ENCODE results near the gene PLEKHG1. TPM values are rescaled to one million over a fixed set of nuclear protein-coding genes. Genes with fewer than 3 reads are reported as not detected.

The PLEKHG1 gene
- 450 and 508 TPM in 2 replicates for total RNA-seq
- total RNA-seq (2013), result 83.4 TPM
- 66.2 and 119 TPM in 2 replicates for polyA plus RNA-seq
- polyA minus RNA-seq, result 133 and 162 TPM in 2 replicates

GRCh38 chr6:150599199-150600009 lies at the start of gene PLEKHG1:
TSS of gene PLEKHG1 (plus strand) at chr6:150599885. CDS start at chr6:150733682, 133,797 bp downstream.
- TF ChIP-seq CTCF (IDR thresholded peaks at IDR 0.05), result no peak
- TF ChIP-seq EZH2 (IDR thresholded peaks at IDR 0.05; ENCODE audit: borderline replicate concordance, insufficient read depth, low read depth, low read length, poor library complexity, severe bottlenecking), result no peak
- Histone ChIP-seq H3K9ac (ENCODE audit: low read length) (peak within 1 kb of the TSS; percentile 86), H3K27me3 (replicated peaks in 1 of 4; ENCODE audit: control extremely low read depth in 1 of 4, control insufficient read depth in 3 of 4, insufficient read depth in 4 of 4, low read length in 3 of 4) (no peaks in the 10 kb centered on the region), H3K27ac (ENCODE audit: low read length in 2 of 2) (peak within 1 kb of the TSS; percentile 97 to 99), H3K4me2 (replicated peaks; ENCODE audit: low read depth, low read length, poor library complexity, severe bottlenecking) (peak within 1 kb of the TSS; percentile 79), H3K9me3 (ENCODE audit: control extremely low read depth in 1 of 3, control insufficient read depth in 2 of 3, insufficient read depth in 1 of 3, low read length in 2 of 3) (no peaks in the 10 kb centered on the region), H3K4me3 (ENCODE audit: control extremely low read depth in 1 of 5, extremely low read depth in 1 of 5, insufficient read depth in 1 of 5, low read depth in 2 of 5, low read length in 4 of 5) (peak within 1 kb of the TSS; percentile 56 to 83 (median 73)), H3K4me1 (ENCODE audit: control insufficient read depth in 2 of 2, insufficient read depth in 2 of 2, low read length in 2 of 2) (peaks cover 45 to 48% of the 10 kb centered on the region in 2 donors), H3K79me2 (ENCODE audit: control insufficient read depth, insufficient read depth, low read length) (peaks cover 54% of the 10 kb centered on the region), H2AFZ (ENCODE audit: insufficient read depth, low read depth, low read length, poor library complexity, severe bottlenecking) (peak within 1 kb of the TSS; percentile 75), H3K36me3 (replicated peaks in 1 of 2; ENCODE audit: control extremely low read depth in 1 of 2, control insufficient read depth in 1 of 2, extremely low read depth in 1 of 2, insufficient read depth in 2 of 2, low read length in 1 of 2) (peaks cover 0 to 3% of the 10 kb centered on the region in 2 experiments), H4K20me1 (ENCODE audit: control insufficient read depth, insufficient read depth, low read length, poor library complexity, severe bottlenecking) (peaks cover 10% of the 10 kb centered on the region)
- POLR2A ChIA-PET, result interaction anchor here (0.5 to 6.5 kb wide), 16 partner anchors 10 to 193 kb away, joined by 3 to 84 read pairs (median 4); no protein-coding TSS in a partner anchor
- intact Hi-C loops (cut with micrococcal nuclease), result loop anchor here (1.0 to 5.0 kb wide), 9 partner anchors 24 to 214 kb away; no protein-coding TSS in a partner anchor
- peak within 1 kb of the TSS; percentile 99 for H3K4me3 Mint-ChIP-seq
- CTCF ChIA-PET, result interaction anchor here (0.6 to 7.3 kb wide), 23 partner anchors 16 to 266 kb away, joined by 3 to 77 read pairs (median 6); partner anchors contain the start of gene MTHFD1L
- DNase-seq, result peak; percentile 92
- peaks cover 55% of the 10 kb centered on the region for H3K4me1 Mint-ChIP-seq
- peak; percentile 71 for ATAC-seq (ENCODE audit: low read depth)
- no peaks in the 10 kb centered on the region for H3K9me3 Mint-ChIP-seq (ENCODE audit: insufficient read depth)
- WGBS (ENCODE audit: insufficient coverage), result 1% methylated on average over 43 of the region's 54 CpGs
- H3K27me3 Mint-ChIP-seq, result no peaks in the 10 kb centered on the region
- H3K27ac Mint-ChIP-seq, result peak within 1 kb of the TSS; percentile 99

DNA sequence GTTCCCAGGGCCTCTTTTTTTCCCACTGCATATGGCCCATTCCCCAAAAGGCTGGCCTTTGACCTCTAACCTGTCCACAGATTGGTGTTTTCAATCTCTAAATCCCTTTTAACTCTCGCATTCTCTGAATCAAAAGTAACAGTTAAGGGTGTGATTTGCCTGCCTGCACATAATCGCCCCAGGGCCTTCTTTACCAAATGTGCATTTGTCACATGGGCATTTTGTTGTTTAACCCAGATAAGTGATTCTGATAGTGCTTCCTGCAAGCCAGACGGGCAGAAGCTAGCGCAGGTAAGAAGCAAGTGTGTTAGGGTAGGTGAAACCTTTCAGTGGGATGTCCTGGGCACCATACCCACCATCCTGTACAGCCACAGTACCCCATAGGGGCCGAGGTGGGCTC lies 49.4 kb upstream of the PLEKHG1 start:
- Histone ChIP-seq H2AFZ (ENCODE audit: insufficient read depth, low read depth, low read length, poor library complexity, severe bottlenecking) (no peak overlapping the region), H4K20me1 (ENCODE audit: control insufficient read depth, insufficient read depth, low read length, poor library complexity, severe bottlenecking) (no peaks in the 10 kb centered on the region), H3K4me2 (replicated peaks; ENCODE audit: low read depth, low read length, poor library complexity, severe bottlenecking) (no peak overlapping the region), H3K27me3 (replicated peaks in 1 of 4; ENCODE audit: control extremely low read depth in 1 of 4, control insufficient read depth in 3 of 4, insufficient read depth in 4 of 4, low read length in 3 of 4) (peaks cover 0 to 6% (median 0%) of the 10 kb centered on the region in 4 experiments), H3K9me3 (ENCODE audit: control extremely low read depth in 1 of 3, control insufficient read depth in 2 of 3, insufficient read depth in 1 of 3, low read length in 2 of 3) (no peaks in the 10 kb centered on the region), H3K36me3 (replicated peaks in 1 of 2; ENCODE audit: control extremely low read depth in 1 of 2, control insufficient read depth in 1 of 2, extremely low read depth in 1 of 2, insufficient read depth in 2 of 2, low read length in 1 of 2) (no peaks in the 10 kb centered on the region), H3K4me3 (ENCODE audit: control extremely low read depth in 1 of 5, extremely low read depth in 1 of 5, insufficient read depth in 1 of 5, low read depth in 2 of 5, low read length in 4 of 5) (no peak overlapping the region), H3K79me2 (ENCODE audit: control insufficient read depth, insufficient read depth, low read length) (no peaks in the 10 kb centered on the region), H3K9ac (ENCODE audit: low read length) (no peak overlapping the region), H3K27ac (ENCODE audit: low read length in 2 of 2) (no peak overlapping the region), H3K4me1 (ENCODE audit: control insufficient read depth in 2 of 2, insufficient read depth in 2 of 2, low read length in 2 of 2) (no peaks in the 10 kb centered on the region)
- POLR2A ChIA-PET, result no interaction called here
- Mint-ChIP-seq H3K4me1 (no peaks in the 10 kb centered on the region), H3K27ac (no peak overlapping the region), H3K4me3 (no peak overlapping the region), H3K9me3 (ENCODE audit: insufficient read depth) (no peaks in the 10 kb centered on the region), H3K27me3 (peaks cover 13% of the 10 kb centered on the region)
- DNase-seq (no peak), ATAC-seq (ENCODE audit: low read depth) (no peak)
- intact Hi-C loops (cut with micrococcal nuclease), result no loop called here
- CTCF ChIA-PET, result interaction anchor here (1.0 to 1.3 kb wide), 2 partner anchors 132 to 191 kb away, joined by 3 read pairs; no protein-coding TSS in a partner anchor
- 100% methylated on average over 1 of the region's 5 CpGs for WGBS (ENCODE audit: insufficient coverage)
- TF ChIP-seq CTCF (IDR thresholded peaks at IDR 0.05) (no peak), EZH2 (IDR thresholded peaks at IDR 0.05; ENCODE audit: borderline replicate concordance, insufficient read depth, low read depth, low read length, poor library complexity, severe bottlenecking) (no peak)
